Measurements from ENCODE around the gene POLR3GL.

The POLR3GL gene

DNA sequence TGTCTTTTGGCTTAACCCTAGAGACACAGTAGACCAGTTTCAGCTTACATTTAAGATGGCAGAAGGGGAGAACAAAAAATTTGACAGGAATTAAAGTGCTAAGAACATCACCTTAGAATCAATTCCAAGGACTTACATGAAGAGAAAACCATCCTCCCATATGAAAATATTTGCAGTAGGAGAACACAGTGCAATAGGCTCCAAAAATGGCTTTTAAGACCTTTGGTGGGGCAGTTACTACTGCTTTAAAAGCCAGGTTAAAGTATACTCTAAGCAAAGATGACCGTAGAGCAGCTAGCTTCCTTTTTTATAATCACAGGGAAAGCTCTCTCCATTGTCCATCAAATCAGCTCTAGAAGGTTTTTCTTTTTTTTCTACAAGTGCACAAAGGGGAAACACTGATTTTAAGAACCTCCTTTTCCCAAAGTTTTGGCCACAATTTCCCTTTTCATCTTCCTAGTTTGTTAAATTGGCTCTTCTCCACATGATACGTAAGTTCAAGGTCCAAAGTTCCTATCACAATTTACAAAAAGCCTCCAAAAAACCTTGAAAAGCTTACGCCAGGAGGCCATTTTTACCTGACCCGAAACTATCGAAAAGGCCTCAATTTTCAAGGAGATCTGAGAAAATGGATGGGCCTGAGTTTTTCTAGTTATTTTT, 28.6 kb downstream of the POLR3GL start:
- no peak for DNase-seq (ENCODE audit: low read depth)

DNA sequence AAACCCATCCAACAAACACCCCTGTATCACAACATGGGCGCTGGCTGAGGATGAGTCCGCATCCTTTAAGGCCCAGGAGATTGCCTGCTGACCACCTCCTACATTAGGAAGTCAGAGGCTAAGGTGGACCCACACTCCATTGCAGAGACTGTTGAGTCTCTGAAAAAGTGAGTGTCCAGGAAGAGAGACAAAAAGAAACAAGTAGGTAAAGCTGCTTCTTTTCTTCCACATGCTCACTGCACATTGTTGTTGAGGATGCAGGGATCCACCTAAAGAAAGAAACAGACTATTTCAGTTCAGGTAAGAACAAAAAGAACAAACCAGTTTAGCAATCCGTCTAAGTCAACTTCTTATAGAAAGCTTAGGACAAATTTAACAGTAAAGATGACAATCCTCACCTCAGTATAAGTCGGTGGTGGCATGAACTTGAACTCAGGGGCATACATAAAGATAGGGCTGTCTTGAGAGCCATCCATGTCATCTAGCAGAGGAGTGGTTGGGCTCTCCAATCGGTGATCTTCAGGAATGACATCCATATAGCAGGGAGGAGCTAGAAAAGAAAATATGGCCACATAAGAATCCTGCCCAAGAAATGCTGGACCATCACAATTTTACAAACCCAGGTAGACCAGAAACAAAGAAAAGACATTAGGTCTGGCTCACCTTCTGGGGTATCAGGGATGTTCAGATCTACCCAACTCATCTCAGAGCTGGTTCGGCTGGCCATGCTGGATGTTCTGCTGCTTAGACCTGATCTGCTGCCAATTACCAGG, 29.3 kb downstream of the POLR3GL start:
- no peak for DNase-seq (ENCODE audit: low read depth)

DNA sequence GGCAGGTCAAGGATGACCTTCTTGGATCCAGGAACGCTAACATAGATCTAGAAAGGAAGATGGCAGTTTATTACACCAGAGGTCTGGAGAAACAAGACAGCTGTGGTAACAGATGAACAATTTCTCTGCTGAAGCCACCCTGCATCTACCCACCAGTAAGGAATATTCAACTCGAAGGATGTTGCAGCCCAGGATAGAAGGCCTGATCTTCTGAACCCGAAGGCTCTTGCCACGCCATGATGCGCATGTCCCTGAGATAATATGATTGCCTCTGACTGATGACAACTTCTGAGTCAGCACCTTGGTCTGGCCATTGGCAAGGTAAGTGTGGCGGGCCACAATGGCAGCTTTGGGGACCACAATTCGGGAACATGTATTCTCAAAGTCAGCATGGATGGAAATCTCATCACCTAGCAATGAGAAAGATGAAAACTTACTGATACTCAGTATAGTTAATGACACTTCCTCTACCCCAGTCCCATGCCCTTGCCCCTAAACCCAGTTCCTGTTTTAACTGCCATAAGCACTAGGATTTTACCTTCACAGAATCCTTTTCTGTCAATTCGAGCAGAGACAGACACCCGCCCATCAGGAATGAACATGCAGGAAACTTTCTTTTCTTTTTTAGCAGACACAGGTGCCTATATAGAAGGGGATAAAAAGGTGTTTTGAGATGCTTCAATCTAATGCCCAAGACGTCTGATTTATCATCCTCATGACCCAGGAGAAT, 30.1 kb downstream of the POLR3GL start:
- DNase-seq (ENCODE audit: low read depth), result no peak

DNA sequence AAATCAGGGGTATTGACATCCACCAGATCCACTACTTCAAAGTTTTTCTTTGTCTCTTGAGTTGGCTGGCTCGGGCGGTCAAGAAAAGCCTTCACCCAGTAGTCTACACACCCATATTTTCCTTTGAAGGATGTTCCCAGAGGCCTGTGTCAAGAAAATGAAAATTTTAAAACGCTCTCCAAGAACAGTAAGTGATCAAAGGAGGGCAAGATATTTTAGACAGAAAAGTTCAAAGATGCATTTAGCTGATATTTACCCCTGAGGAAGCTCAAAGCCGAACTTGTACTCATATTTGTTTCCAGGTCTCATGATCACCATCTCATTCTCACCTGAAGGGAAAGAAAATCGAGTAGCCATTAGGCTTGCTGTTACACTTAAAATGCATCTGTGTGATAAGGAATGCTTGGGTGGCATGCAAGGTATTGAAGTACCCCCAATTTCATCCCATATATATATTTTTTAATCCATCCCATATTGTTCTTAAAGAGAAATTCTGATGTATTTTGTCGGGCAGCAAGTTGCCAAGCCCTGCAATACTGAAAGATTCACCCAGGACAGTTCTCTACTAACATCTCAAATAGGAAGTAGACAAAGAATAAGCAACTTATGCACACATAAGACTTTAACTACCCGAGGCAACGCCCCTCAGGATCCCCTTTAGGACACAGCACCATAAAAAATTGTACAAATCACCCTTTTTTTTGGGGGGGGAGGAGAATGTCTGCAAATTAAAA, 30.8 kb downstream of the POLR3GL start:
- DNase-seq (ENCODE audit: low read depth), result no peak

DNA sequence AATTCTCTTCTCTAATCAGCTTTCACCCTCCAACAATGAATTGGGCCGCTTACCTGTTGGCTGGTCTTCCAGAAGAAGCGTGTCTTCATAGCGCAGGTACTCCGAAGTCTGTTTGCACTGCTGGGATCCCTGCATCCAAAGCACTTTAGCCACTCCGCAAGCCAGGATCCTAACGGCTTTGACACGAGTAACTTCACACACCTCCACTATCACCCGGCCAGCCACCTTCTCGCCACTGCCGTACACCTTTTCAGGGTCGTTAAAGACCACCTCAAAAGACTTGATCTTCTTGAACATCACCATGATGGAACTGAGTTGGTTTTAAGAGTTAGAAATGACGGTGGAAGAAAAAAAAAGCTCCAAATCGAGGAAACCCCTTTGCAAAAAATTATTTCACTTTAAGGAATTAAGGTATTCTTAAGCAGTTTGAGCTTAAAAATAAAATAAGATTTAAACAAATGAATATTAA, 31.5 kb downstream of the POLR3GL start:
- no peak for DNase-seq (ENCODE audit: low read depth)

DNA sequence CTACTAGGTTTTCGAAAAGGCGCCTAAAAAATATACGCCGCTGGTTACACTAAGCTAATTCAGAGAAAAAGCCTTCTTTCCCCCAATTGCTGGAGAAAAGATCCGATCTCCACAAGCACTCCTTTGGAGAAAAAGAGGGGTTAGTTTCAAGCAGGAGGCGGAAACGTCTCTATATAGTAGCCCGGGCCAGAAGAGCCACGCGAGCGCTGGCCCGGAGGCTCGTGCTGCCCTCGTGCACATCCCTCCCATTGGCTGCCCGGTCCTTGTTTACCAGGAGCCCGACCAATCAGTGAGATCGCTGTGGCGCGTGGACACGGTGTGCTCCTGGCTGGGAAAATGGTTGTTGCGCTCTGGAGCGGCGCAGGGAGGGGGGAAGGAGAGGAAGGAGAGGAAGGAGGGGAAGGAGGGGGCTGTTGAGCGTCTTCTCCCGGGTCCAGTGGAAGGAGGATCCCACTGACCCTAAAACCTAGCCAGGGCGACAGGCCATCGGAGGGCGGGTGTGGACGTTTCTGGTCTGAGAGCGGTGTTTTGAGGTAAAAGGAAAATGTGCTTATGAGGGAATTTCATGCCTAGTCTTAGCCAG, 32.0 kb downstream of the POLR3GL start, which contains the start of gene TXNIP:
Gene TXNIP (minus strand): TSS at position 147 of the 583 bp plus-strand sequence. CDS start 313 bp downstream, outside the sequence.
- peak; percentile 93 for DNase-seq (ENCODE audit: low read depth)

DNA sequence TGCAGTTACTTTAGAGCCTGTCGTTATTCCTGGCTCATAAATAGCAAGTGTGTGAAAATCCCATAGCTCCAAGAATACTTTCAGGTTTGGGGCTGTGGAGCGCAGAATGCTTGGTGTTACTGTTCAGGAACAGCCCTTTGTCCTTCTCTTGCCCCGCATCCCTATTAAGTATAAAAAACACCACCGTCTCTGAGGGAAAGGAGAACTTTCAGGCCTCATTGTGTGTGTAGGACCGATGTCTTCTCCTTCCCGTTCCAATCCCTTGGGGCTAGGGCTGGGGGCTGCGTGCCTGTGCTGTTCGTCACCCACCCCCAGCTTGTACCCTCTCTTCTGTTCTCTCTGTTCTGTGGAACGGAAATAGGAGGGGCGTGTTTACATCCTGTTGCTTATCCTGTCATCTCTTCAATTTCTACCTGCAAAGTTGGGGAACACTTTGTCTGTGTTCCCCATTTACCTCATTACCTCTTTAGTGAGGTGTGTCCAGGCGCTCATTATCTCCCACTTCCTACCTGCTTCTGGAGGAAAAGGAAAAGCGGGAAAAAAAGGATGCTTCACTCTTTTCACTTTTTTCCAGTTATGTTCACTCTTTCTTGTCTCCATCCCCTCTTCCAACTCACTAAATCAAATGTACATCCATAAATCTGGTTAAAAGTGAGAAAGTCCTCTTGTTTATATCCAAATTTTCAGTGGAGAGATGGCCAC, 32.7 kb downstream of the POLR3GL start:
- no peak for DNase-seq (ENCODE audit: low read depth)

DNA sequence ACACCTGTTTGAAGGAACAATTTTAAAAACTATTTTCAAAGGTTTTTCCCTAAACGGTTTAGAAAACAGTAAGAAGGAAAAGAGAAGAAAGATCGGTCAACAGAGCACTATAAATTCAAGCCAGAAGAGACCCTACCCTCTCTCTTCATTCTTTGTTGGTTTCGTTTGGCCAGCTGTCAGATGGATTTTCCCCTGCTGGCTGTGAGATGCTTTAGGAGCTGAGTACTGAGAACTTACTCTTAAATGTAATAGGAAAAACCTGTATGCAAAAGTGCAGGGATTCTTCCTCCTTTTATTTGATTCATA, 33.2 kb downstream of the POLR3GL start:
- DNase-seq (ENCODE audit: low read depth), result no peak

DNA sequence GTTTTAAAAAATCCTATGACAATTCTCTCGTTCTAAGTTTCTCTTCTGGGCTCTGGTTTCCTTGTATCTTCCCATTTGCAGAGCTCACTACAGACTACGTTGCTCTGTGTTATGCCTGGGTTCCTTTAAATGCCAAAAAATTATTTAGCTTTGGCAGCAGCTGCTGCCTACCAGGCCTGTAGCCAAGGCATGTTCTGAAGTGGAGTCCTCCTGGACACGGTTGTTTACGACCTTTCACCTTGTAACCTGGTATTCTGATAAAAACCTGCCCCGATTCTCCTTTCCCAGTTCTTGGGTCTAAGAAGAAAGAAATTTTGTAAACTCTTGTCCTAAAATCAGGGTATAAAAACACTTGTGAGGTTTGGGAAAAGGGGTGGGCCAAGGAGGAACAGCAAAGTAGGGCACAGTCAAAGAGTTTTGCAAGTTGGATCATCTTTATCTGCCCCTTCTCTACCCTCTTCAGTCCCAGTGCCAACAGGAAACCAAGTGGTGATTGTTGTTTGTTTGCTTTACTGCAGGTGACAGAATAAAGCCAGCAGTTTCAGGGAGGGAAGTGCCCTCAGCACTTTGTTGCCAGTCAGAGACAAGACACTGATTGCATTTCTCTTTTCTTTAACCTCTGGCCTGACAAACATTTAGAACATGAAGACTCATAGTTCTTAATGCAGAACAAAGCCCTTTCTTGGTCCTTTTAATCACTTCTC, 35.0 kb downstream of the POLR3GL start:
- DNase-seq (ENCODE audit: low read depth), result no peak

DNA sequence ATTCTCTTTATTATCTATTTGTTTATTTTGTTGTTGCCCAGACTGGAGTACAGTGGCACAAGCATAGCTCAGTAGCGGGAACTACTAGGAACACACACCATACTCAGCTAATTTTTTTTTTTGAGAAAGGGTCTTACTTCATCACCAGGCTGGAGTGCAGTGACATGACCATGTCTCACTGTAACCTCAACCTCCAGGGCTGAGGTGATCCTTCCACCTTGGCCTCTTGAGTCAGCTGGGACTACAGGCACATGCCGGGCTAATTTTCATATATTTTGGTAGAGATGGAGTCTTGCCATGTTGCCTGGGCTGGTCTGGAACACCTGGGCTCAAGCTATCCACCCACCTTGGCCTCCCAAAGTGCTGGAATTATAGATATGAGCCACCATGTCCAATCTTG, 37.2 kb downstream of the POLR3GL start:
- DNase-seq (ENCODE audit: low read depth), result no peak

DNA sequence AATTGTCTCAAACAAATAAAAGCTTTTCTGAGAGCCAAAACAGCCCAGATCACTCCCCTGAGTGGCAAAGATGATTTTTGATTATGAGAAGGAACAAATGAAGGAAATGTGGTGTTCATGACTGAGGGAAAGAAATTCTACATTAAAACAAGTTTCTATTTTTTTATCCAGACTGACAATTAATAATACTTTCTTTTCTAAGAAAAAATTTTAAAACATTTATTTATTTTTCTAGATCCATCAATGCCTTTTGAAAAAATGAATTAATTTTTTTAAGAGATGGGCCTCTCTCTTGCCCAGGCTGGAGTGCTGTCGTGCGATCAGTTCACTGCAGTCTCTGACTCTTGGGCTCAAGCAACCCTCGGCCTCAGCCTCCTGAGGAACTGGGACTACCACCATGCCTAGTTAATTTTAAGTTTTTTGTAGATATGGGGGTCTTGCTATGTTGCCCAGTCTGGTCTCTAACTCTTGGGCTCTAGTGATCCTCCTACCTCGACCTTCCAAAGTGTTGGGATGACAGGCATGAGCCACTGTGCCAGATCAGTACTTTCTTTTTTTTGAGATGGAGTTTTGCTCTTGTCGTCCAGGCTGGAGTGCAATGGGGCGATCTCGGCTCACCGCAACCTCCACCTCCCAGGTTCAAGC, 43.1 kb downstream of the POLR3GL start:
- DNase-seq (ENCODE audit: low read depth), result no peak

DNA sequence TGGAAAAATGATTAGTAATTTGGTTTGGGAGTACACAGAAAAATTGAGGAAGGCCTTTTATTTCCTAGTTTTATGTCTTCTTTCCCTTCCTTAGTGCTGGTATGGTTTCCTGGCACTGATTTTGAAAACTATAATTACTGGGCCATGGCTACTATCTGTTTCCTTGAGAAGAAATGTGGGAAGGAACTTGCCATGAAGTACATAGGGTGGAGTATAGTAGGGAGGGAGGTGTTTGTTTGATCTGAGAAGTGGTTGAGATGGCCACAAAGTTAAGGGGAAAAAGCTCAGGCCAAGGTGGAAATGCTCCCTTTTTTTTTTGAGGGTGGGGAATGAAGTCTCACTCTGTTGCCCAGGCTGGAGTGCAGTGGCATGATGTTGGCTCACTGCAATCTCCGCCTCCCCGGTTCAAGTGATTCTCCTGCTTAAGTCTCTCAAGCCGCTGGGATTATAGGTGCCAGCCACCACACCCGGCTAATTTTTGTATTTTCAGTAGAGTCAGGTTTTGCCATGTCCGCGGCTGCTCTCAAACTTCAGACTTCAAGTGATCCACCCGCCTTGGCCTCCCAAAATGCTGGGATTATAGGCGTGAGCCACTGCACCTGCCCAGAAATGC, 45.7 kb downstream of the POLR3GL start:
- DNase-seq (ENCODE audit: low read depth), result no peak

DNA sequence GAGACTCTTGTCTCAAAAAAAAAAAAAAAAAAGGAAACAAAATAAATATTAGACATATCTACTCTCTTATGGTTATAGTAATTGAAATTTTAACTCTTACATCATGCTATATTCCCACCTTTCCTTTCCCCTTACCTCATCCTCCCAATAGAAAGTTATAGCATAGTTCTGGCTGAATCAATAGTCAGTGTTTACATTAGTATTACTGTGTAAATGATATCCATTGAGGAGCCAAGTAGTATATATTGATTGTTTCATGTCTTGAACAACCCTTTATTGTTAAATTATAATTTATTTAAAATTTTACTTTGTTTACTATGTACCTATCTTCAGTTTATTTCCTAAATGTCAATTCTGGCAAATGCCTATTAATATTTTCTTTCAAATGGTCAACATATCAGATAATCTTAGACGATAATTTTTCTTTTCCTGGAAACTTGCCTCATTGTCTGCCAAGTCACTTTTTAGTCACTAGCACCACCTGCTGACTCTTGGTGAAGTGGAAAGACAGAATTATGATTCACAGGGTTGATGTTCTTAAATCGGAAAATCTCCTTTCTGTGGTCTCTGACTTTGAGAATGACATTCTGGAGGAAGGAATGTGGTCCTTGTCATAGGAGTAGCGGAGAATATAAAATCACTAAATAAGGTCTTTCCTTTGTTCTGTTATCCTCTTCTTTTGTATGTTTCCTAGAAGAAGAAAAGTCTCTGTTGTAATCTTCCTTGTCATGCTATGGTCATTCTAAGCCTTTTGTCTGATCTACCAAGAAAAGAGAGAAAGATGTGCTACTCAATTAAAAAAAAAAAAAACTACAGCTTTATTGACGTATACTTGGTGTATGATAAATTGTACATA, 48.4 kb downstream of the POLR3GL start:
- DNase-seq (ENCODE audit: low read depth), result no peak

DNA sequence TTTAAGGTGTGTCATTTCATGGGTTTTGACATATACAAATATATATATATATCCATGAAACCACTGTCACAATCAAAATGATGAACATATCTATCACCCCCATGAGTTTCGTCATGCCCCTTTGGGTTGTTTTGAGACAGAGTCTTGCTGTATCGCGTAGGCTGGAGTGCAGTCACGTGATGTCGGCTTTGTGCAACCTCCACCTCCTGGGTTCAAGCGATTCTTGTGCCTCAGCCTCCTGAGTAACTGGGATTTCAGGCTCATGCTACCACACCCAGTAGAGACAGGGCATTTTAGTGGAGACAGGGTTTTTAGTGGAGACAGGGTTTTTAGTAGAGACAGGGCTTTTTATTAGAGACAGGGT, 49.1 kb downstream of the POLR3GL start:
- no peak for DNase-seq (ENCODE audit: low read depth)

DNA sequence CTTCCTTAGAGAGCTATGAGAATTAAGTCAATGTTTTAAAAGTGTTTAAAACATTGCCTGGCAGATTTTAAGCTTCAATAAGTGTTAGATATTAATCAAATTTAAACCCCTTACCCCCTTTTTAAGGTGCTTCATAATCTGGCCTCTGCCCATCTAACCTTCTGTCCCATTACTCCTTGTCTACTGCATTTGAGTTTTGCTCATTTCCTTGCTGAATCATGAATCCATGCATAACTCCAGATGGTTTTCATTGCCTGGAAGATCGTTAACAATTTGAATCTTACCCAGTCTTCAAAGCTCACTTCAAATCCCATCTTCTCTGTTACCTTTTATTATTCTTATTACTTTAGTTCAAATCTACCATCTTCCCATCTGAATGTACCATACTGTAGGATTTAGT, 52.4 kb downstream of the POLR3GL start:
- DNase-seq (ENCODE audit: low read depth), result no peak

DNA sequence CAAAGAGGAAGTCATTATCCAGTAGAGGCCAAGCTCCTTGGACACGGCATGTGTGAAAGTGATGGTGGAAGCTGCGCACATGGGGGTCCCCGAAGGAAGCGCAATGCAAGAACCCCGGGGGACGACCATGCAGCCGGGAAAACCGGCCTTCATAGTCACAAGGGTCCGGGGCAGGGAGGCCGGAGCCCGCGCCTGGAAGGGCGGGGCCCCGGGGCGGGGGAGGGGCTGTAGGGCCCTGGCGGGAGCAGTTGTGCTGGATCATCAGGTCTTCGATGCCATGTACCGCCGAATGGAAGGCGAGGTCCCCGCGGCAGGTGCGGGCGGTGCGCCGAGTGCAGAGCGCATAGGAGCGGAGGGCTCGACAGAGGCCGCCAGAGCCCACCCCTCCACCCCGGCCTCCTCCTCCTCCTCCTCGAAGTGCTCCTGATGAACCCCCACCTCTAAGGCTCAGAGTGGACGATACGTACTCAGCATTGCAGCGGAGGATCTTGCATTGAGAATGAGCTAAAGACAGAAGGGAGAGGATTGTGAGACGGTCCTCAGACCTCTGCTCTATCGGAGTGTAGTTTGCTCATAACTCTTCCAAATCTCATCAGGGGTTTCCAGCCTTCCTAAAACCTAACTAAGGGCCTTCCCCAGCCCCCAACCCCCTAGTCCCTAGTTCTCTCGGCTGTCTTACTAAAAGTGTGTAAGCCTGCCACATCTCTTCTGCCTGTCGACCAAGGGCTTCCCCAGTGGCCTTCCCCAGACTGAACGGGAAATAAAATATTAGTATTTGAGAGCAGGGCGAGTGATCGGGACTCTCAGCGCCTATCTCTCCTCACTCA, 55.0 kb downstream of the POLR3GL start:
- DNase-seq (ENCODE audit: low read depth), result no peak

DNA sequence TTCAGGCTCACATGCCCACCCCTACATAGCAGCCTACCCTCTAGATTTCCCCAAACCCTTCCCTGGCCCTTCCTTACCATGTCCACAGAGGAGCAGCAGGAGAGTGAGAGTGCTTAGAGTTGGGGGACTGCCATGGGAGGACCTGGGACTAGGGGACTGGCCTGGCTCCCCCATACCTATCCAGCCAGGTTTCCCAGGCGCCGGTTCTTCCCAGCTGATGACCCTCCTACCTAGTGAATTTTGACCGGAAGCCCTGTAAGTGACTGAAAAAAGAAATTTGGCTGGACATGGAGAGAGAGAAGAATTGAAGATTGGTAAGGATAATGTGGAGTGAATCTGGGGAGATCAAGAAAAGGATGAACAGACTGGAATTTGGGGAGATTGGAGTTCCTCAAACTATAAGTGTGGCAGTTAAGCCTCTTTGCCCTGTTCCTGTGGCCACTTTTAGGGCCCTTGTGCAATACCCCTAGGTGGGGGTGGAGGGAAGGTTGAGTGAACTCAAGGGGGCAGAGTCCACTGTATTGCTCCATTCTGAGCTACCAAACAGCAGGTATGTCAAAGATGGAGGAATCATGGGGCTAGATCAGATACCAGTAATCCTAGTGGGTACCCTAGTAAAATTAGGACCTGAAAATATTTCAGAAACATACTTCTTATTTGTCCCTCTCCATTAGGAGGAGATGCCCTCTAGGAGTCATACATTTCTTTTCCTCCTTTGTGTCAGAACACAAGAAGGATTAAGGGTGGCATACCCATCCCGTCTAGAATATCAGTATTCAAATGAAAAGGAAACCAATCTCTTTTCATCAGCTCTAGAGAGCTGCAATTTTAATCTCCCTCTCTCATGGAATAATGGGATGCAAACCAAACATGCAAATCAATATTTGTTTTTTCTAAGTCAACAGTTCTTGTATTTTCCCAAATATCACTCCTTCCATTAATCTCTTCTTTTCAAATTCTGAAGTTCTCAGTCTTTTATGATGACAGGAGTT, 55.9 kb downstream of the POLR3GL start:
- DNase-seq (ENCODE audit: low read depth), result no peak

Data from GM04504 (cell line).